Neuron (in vitro differentiated cells): ENCODE data around the gene RTP5.
A peak's percentile ranks its signal among the peaks of the same experiment; 100 is the strongest.
"Not testable (repeated sequence)": the region's sequence is repeated elsewhere in the genome, so short reads cannot be mapped to it uniquely, and the experiment has no call there.

Experiments used
- H2AFZ ChIP-seq: one replicate; pipeline ENCODE4 v1.6.1; 2013; ENCODE audit warnings: low read depth, mild to moderate bottlenecking, inconsistent platforms, low read length, moderate library complexity
- H3K27me3 ChIP-seq: one replicate; pipeline ENCODE4 v1.6.1; 2013; ENCODE audit warnings: low read length; ENCODE audit not compliant: insufficient read depth
- H3K36me3 ChIP-seq: one replicate; pipeline ENCODE4 v1.6.1; 2013; ENCODE audit warnings: low read length; ENCODE audit not compliant: insufficient read depth
- H3K4me1 ChIP-seq: one replicate; pipeline ENCODE4 v1.6.1; 2013; ENCODE audit warnings: low read length; ENCODE audit not compliant: insufficient read depth
- H3K4me3 ChIP-seq: 2 replicates; pipeline ENCODE4 v1.5.1; 2013; ENCODE audit warnings: mild to moderate bottlenecking, low read length, moderate library complexity
- H3K9me3 ChIP-seq: one replicate; pipeline ENCODE4 v1.6.1; 2013; ENCODE audit warnings: low read length

The RTP5 gene

GRCh38 chr2:241874277-241874925 is 4.9 kb downstream of the RTP5 start:
- Histone ChIP-seq H3K9me3 (no peaks in the 10 kb centered on the region), H3K36me3 (no peaks in the 10 kb centered on the region), H3K27me3 (no peaks in the 10 kb centered on the region), H2AFZ (no peak overlapping the region), H3K4me3 (no peak overlapping the region), H3K4me1 (peaks cover 4% of the 10 kb centered on the region)

GRCh38 chr2:241875754-241876527 is 6.4 kb downstream of the RTP5 start:
- not testable (repeated sequence) for H3K27me3 ChIP-seq, H2AFZ ChIP-seq, H3K9me3 ChIP-seq, H3K4me3 ChIP-seq, H3K4me1 ChIP-seq, H3K36me3 ChIP-seq

- H3K9me3 ChIP-seq, result no peaks in the 10 kb centered on the region
- no peaks in the 10 kb centered on the region for H3K4me1 ChIP-seq
- H3K27me3 ChIP-seq, result no peaks in the 10 kb centered on the region
- H3K4me3 ChIP-seq, result no peak overlapping the region
- H3K36me3 ChIP-seq, result no peaks in the 10 kb centered on the region
- no peak overlapping the region for H2AFZ ChIP-seq
Measured at GRCh38 chr2:241876528-241877196, 7.1 kb downstream of the RTP5 start.

- no peaks in the 10 kb centered on the region for H3K4me1 ChIP-seq
- no peaks in the 10 kb centered on the region for H3K36me3 ChIP-seq
- no peak overlapping the region for H2AFZ ChIP-seq
- no peaks in the 10 kb centered on the region for H3K27me3 ChIP-seq
- no peaks in the 10 kb centered on the region for H3K9me3 ChIP-seq
- H3K4me3 ChIP-seq, result no peak overlapping the region
Measured at GRCh38 chr2:241877197-241877685, 7.7 kb downstream of the RTP5 start.

GRCh38 chr2:241877989-241878970 is 8.8 kb downstream of the RTP5 start:
- Histone ChIP-seq H3K27me3 (no peaks in the 10 kb centered on the region), H3K4me3 (no peak overlapping the region), H2AFZ (no peak overlapping the region), H3K36me3 (no peaks in the 10 kb centered on the region), H3K4me1 (no peaks in the 10 kb centered on the region), H3K9me3 (no peaks in the 10 kb centered on the region)

- no peaks in the 10 kb centered on the region for H3K9me3 ChIP-seq
- no peaks in the 10 kb centered on the region for H3K27me3 ChIP-seq
- H3K36me3 ChIP-seq, result no peaks in the 10 kb centered on the region
- no peak overlapping the region for H3K4me3 ChIP-seq
- H3K4me1 ChIP-seq, result no peaks in the 10 kb centered on the region
- no peak overlapping the region for H2AFZ ChIP-seq
Measured at GRCh38 chr2:241879326-241879725, 9.8 kb downstream of the RTP5 start.

- peak overlapping the region; percentile 47 for H3K4me3 ChIP-seq
- no peaks in the 10 kb centered on the region for H3K27me3 ChIP-seq
- H3K9me3 ChIP-seq, result no peaks in the 10 kb centered on the region
- H2AFZ ChIP-seq, result no peak overlapping the region
- no peaks in the 10 kb centered on the region for H3K36me3 ChIP-seq
- H3K4me1 ChIP-seq, result no peaks in the 10 kb centered on the region
Measured at GRCh38 chr2:241880311-241881073, 11.0 kb downstream of the RTP5 start.

GRCh38 chr2:241882091-241882625 is 12.6 kb downstream of the RTP5 start:
- no peaks in the 10 kb centered on the region for H3K4me1 ChIP-seq
- H3K4me3 ChIP-seq, result peak overlapping the region; percentile 47
- no peaks in the 10 kb centered on the region for H3K9me3 ChIP-seq
- no peaks in the 10 kb centered on the region for H3K36me3 ChIP-seq
- H2AFZ ChIP-seq, result no peak overlapping the region
- no peaks in the 10 kb centered on the region for H3K27me3 ChIP-seq

- Histone ChIP-seq H3K36me3 (no peaks in the 10 kb centered on the region), H3K4me3 (no peak overlapping the region), H3K27me3 (no peaks in the 10 kb centered on the region), H3K9me3 (no peaks in the 10 kb centered on the region), H2AFZ (no peak overlapping the region), H3K4me1 (no peaks in the 10 kb centered on the region)
Measured at GRCh38 chr2:241884951-241885290, 15.4 kb downstream of the RTP5 start.

GRCh38 chr2:241885291-241885945 is 15.9 kb downstream of the RTP5 start:
- H3K27me3 ChIP-seq, result no peaks in the 10 kb centered on the region
- no peaks in the 10 kb centered on the region for H3K36me3 ChIP-seq
- H3K4me1 ChIP-seq, result no peaks in the 10 kb centered on the region
- H3K4me3 ChIP-seq, result no peak overlapping the region
- H2AFZ ChIP-seq, result no peak overlapping the region
- H3K9me3 ChIP-seq, result no peaks in the 10 kb centered on the region

- Histone ChIP-seq H3K36me3 (no peaks in the 10 kb centered on the region), H3K9me3 (no peaks in the 10 kb centered on the region), H2AFZ (no peak overlapping the region), H3K4me1 (no peaks in the 10 kb centered on the region), H3K4me3 (no peak overlapping the region), H3K27me3 (no peaks in the 10 kb centered on the region)
Measured at GRCh38 chr2:241885946-241886643, 16.6 kb downstream of the RTP5 start.
